ENCODE data around the gene RPS6KB2. TPM values are rescaled to one million over a fixed set of nuclear protein-coding genes. Genes with fewer than 3 reads are reported as not detected.

The RPS6KB2 gene
- total and polyA plus RNA-seq, 12 donors = 36.6 to 111 (median 50.0) TPM

DNA sequence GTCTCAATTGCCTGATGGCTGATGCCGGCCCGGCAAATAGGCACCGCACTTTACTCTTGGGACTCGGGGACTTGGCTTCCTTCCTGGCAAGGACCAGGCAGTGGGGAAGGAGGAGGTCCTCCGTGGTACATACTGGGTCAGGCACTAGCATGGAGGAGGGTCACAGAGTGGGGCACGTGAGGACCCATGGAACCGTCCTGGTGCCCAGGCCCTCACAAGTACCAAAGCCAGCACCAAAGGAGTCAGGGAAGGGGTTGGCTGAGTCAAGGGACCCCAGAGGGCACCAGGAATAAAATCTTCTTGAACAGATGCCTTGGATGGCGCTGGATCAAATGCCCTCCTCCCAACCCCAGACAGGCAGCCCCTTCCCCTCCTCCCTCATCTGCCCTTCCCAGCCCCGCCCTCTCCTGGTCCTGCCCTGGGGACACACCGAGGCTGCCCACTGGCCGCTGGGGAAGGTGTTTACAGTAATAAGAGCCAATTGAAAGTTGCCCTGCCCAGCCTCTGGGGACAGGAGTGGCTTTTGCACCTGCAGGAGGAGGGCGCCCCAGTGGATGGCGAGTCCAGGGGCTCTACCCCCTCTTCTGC lies 18.4 kb upstream of the RPS6KB2 start:
- intact Hi-C loops (cut with DNase I) = loop anchor here in 1 of 2 donors (5.0 kb wide), 1 partner anchor 97 kb away; the partner anchor contains the start of genes CDK2AP2 and PITPNM1
- H3K27me3 ChIP-seq = peaks cover 37% of the 10 kb centered on the region
- no peak for TF ChIP-seq POLR2A (IDR thresholded peaks at IDR 0.05)
- TF ChIP-seq, protein P1, sequence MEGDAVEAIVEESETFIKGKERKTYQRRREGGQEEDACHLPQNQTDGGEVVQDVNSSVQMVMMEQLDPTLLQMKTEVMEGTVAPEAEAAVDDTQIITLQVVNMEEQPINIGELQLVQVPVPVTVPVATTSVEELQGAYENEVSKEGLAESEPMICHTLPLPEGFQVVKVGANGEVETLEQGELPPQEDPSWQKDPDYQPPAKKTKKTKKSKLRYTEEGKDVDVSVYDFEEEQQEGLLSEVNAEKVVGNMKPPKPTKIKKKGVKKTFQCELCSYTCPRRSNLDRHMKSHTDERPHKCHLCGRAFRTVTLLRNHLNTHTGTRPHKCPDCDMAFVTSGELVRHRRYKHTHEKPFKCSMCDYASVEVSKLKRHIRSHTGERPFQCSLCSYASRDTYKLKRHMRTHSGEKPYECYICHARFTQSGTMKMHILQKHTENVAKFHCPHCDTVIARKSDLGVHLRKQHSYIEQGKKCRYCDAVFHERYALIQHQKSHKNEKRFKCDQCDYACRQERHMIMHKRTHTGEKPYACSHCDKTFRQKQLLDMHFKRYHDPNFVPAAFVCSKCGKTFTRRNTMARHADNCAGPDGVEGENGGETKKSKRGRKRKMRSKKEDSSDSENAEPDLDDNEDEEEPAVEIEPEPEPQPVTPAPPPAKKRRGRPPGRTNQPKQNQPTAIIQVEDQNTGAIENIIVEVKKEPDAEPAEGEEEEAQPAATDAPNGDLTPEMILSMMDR (IDR thresholded peaks at IDR 0.05) = no peak
- no peak overlapping the region for H3K4me3 ChIP-seq
- peaks cover 0 to 4% of the 10 kb centered on the region in 2 donors for H3K4me1 ChIP-seq (replicated peaks in 1 of 2)
- no peaks in the 10 kb centered on the region for H3K9me3 ChIP-seq (replicated peaks in 1 of 3)
- H3K36me3 ChIP-seq (replicated peaks in 1 of 2) = no peaks in the 10 kb centered on the region
- WGBS, 4 donors = 30 to 55% (median 41%) methylated on average over 3 to 13 of the region's 13 CpGs
- H3K27ac ChIP-seq = no peak overlapping the region
- no peak for DNase-seq

DNA sequence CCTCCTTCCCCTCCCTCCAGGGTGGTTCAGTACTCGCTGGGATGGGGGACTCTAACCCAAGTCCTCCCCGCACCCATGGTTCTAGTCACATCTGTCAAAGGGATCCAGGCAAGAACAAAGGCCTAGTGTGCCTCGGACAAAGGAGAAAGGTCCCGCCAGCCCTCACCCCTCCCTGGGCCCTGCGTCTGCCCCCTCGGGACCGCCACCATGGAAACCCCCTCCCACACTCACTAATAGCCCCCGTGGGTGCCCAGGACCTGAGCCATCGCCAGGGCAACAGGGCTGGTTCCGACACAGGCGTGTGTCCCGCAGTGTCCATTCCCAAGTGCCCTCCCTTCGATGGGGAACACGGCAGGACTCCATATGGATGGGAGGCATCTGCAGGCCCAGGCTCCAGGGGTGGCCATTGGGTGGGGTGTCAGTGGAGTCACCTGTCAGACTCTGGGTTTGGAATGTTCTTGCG lies 17.9 kb upstream of the RPS6KB2 start:
- Histone ChIP-seq H3K27ac (no peak overlapping the region), H3K4me3 (no peak overlapping the region), H3K4me1 (replicated peaks in 1 of 2) (peaks cover 4 to 8% of the 10 kb centered on the region in 2 donors), H3K36me3 (replicated peaks in 1 of 2) (no peaks in the 10 kb centered on the region), H3K27me3 (peaks cover 39% of the 10 kb centered on the region), H3K9me3 (replicated peaks in 1 of 3) (no peaks in the 10 kb centered on the region)
- intact Hi-C loops (cut with DNase I) = no loop called here
- no peak for DNase-seq
- TF ChIP-seq, protein P1 (IDR thresholded peaks at IDR 0.05) = no peak
- no peak for TF ChIP-seq POLR2A (IDR thresholded peaks at IDR 0.05)
- WGBS, 4 donors = 54 to 69% (median 60%) methylated on average over 9 to 15 of the region's 15 CpGs; no CpG with 5 or more reads in 1 of the 4 donors

DNA sequence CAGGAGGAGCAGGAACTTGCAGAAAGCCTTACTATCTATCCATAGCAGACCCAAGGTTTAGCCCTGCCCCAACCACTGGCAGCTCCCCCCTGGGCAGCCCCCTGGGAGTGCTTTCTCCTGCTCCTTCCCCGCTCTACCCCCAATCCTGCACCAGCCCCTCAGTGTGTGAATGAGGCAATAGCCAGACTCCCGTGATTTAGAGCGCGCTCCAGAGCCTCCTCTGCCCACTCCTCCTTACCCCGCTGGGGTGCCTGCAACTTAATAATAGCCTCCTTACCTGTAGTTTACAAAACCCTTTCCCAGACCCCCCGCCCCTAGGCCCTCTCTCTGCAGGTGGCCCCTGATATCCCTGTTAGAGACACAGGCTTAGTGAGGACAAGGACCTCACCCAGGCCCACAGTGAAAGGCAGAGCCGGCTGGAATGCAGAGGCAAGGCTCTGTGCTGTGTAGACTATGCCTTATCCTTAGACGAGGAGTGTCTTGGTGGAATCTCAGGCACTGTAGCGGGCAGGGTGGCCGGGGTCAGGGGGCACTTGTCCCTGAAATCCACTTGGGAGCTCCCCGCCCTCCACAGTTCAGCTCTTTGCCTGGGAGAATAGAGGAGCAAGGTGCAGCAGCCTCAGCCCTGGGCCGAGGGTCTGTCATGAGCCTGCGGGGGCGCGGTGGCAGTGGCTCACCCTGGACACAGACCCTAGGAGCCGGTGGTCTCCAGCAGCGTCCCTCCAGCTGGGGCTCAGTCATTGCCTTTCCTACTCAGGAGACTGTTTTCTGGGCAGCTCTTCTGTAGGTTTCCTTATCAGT lies 17.1 kb upstream of the RPS6KB2 start:
- WGBS, 4 donors = 75 to 83% (median 77%) methylated on average over 10 to 17 of the region's 17 CpGs
- Histone ChIP-seq H3K9me3 (replicated peaks in 1 of 3) (no peaks in the 10 kb centered on the region), H3K36me3 (replicated peaks in 1 of 2) (no peaks in the 10 kb centered on the region), H3K4me3 (no peak overlapping the region), H3K27ac (no peak overlapping the region), H3K27me3 (peaks cover 39% of the 10 kb centered on the region), H3K4me1 (replicated peaks in 1 of 2) (peaks cover 4 to 9% of the 10 kb centered on the region in 2 donors)
- intact Hi-C loops (cut with DNase I) = no loop called here
- no peak for DNase-seq
- no peak for TF ChIP-seq POLR2A (IDR thresholded peaks at IDR 0.05)
- TF ChIP-seq, protein P1 (IDR thresholded peaks at IDR 0.05) = no peak

DNA sequence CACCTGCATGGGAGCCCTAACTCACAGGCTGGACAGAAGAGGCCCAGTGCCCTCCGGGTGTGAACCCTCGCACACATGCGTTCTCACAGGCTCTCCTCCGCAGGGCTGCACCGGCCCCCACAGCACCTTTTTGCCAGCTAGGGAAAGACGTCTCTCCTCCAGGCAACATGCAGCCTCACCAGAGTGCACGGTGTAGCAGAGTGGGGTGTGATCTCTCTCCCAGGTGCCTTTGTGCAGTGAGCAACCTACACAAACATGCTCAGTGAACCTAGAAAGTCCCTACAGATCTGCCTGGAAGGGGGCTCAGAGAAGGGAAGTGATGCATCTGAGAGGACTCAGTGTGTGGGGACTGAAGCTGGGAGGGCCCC lies 16.5 kb upstream of the RPS6KB2 start:
- TF ChIP-seq, protein P1 (IDR thresholded peaks at IDR 0.05) = no peak
- TF ChIP-seq POLR2A (IDR thresholded peaks at IDR 0.05) = no peak
- peaks cover 39% of the 10 kb centered on the region for H3K27me3 ChIP-seq
- no peak overlapping the region for H3K27ac ChIP-seq
- H3K4me3 ChIP-seq = no peak overlapping the region
- DNase-seq = no peak
- 33 to 77% (median 66%) methylated on average over 1 to 7 of the region's 7 CpGs for WGBS, 4 donors
- peaks cover 4 to 9% of the 10 kb centered on the region in 2 donors for H3K4me1 ChIP-seq (replicated peaks in 1 of 2)
- intact Hi-C loops (cut with DNase I) = no loop called here
- no peaks in the 10 kb centered on the region for H3K36me3 ChIP-seq (replicated peaks in 1 of 2)
- H3K9me3 ChIP-seq (replicated peaks in 1 of 3) = no peaks in the 10 kb centered on the region
